GM23338 (cell line): ENCODE measurements around the gene SPX. TPM values are rescaled to one million over a fixed set of nuclear protein-coding genes. Genes with fewer than 3 reads are reported as not detected.

Source experiments
- ATAC-seq: fragments of 200-7000 bp; cut with Tn5 transposase; 3 replicates; pipeline ENCODE4 v1.9.1; 2020
- DNase-seq: peaks from one replicate; pipeline ENCODE4 v3.0.0-alpha.2; 2015; ENCODE audit warnings: low spot score
- H2AFZ ChIP-seq: fragments of 200-600 bp; sonication (generic); 2 replicates; pipeline ENCODE4 v1.8.0; 2016; ENCODE audit warnings: antibody characterized with exemption, mild to moderate bottlenecking, moderate library complexity
- H3F3A ChIP-seq: fragments of 200-600 bp; sonication (generic); replicated peaks from 2 replicates; pipeline ENCODE4 v1.8.0; 2017; ENCODE audit warnings: antibody characterized with exemption, mixed run types, low read depth
- H3K27ac ChIP-seq: fragments of 200-600 bp; sonication (generic); 2 replicates; pipeline ENCODE4 v1.6.1; 2016; ENCODE audit warnings: low read depth
- H3K27me3 ChIP-seq: fragments of 200-600 bp; sonication (generic); 2 replicates; pipeline ENCODE4 v1.8.0; 2016; ENCODE audit warnings: mild to moderate bottlenecking, mixed run types, moderate library complexity; ENCODE audit not compliant: insufficient read depth
- H3K36me3 ChIP-seq: fragments of 200-600 bp; sonication (generic); 2 replicates; pipeline ENCODE4 v1.8.0; 2016; ENCODE audit warnings: mild to moderate bottlenecking; ENCODE audit not compliant: insufficient read depth
- H3K4me1 ChIP-seq: fragments of 200-600 bp; sonication (generic); 2 replicates; pipeline ENCODE4 v1.8.0; 2016; ENCODE audit warnings: mild to moderate bottlenecking, moderate library complexity; ENCODE audit not compliant: insufficient read depth
- H3K4me2 ChIP-seq: fragments of 200-600 bp; sonication (generic); 2 replicates; pipeline ENCODE4 v1.7.1; 2017; ENCODE audit warnings: mixed run types
- H3K4me3 ChIP-seq: fragments of 200-600 bp; sonication (generic); 2 replicates; pipeline ENCODE4 v1.6.1; 2016; ENCODE audit warnings: mixed run types
- H3K79me2 ChIP-seq: fragments of 200-600 bp; sonication (generic); replicated peaks from 2 replicates; pipeline ENCODE4 v1.8.0; 2017; ENCODE audit warnings: mild to moderate bottlenecking; ENCODE audit not compliant: insufficient read depth
- H3K9me2 ChIP-seq: fragments of 200-600 bp; sonication (generic); 2 replicates; pipeline ENCODE4 v1.8.0; 2017; ENCODE audit not compliant: insufficient read depth
- H4K20me1 ChIP-seq: fragments of 200-600 bp; sonication (generic); replicated peaks from 2 replicates; pipeline ENCODE4 v1.8.0; 2017; ENCODE audit warnings: mild to moderate bottlenecking; ENCODE audit not compliant: insufficient read depth
- H3K27ac Mint-ChIP-seq: 2 replicates; pipeline ENCODE4 v1.8.0; 2020; ENCODE audit warnings: inconsistent platforms, mild to moderate bottlenecking, moderate library complexity, mixed read lengths
- H3K27me3 Mint-ChIP-seq: 3 replicates; pipeline ENCODE4 v1.8.0; 2022; ENCODE audit warnings: low read depth, mild to moderate bottlenecking, moderate library complexity, mixed read lengths, inconsistent platforms; ENCODE audit not compliant: insufficient read depth, poor library complexity
- H3K36me3 Mint-ChIP-seq: 3 replicates; pipeline ENCODE4 v1.8.0; 2021; ENCODE audit warnings: low read depth, mild to moderate bottlenecking, inconsistent platforms, moderate library complexity, mixed read lengths
- H3K4me1 Mint-ChIP-seq: 3 replicates; pipeline ENCODE4 v1.8.0; 2020; ENCODE audit warnings: mild to moderate bottlenecking, inconsistent platforms, mixed read lengths
- H3K4me3 Mint-ChIP-seq: 3 replicates; pipeline ENCODE4 v1.8.0; 2021; ENCODE audit warnings: moderate library complexity, mild to moderate bottlenecking, inconsistent platforms, mixed read lengths
- H3K9me3 Mint-ChIP-seq: 3 replicates; pipeline ENCODE4 v1.8.0; 2020; ENCODE audit warnings: moderate library complexity, mild to moderate bottlenecking, inconsistent platforms, mixed read lengths
- CREB1 ChIP-seq: fragments of 250-450 bp; sonication (Bioruptor Pico); IDR thresholded peaks from 2 replicates; pipeline ENCODE4 v1.5.0; 2020; ENCODE audit warnings: low read depth, mild to moderate bottlenecking, moderate library complexity
- EZH2 ChIP-seq: fragments of 200-600 bp; sonication (generic); IDR thresholded peaks from one replicate; pipeline ENCODE4 v1.8.0; 2017; ENCODE audit warnings: antibody characterized with exemption, mild to moderate bottlenecking, low read depth; ENCODE audit not compliant: unreplicated experiment
- EZH2phosphoT487 ChIP-seq: fragments of 200-600 bp; sonication (generic); IDR thresholded peaks from one replicate; pipeline ENCODE4 v1.8.1; 2018; ENCODE audit warnings: antibody characterized with exemption; ENCODE audit not compliant: unreplicated experiment
- NANOG ChIP-seq: IDR thresholded peaks from 2 replicates; pipeline ENCODE4 v1.6.1; 2016; ENCODE audit warnings: antibody characterized with exemption, borderline replicate concordance
- REST ChIP-seq: IDR thresholded peaks from one replicate; pipeline ENCODE4 v1.6.1; 2018; ENCODE audit warnings: antibody characterized with exemption; ENCODE audit not compliant: unreplicated experiment
- ZNF114 ChIP-seq: fragments of 250-450 bp; sonication (Bioruptor Pico); IDR thresholded peaks from 2 replicates; pipeline ENCODE4 v1.5.0; 2020; ENCODE audit warnings: mild to moderate bottlenecking, moderate library complexity
- ZNF462 ChIP-seq: fragments of 250-450 bp; sonication (Bioruptor Pico); IDR thresholded peaks from 2 replicates; pipeline ENCODE4 v1.5.0; 2020; ENCODE audit warnings: mild to moderate bottlenecking, moderate library complexity
- polyA plus RNA-seq: library from polyadenylated mRNA; unstranded; fragments of >200 nt; fragmentation: Nextera tagmentation; extraction: Ambion mirVana; gene quantifications from 2 replicates; pipeline ENCODE4 v1.2.1, GENCODE V29; 2016
- total RNA-seq: library from RNA; depleted of rRNA; stranded (reverse); fragments of >200 nt; shearing (Covaris generic); gene quantifications from 2 replicates; pipeline ENCODE4 v1.2.3, GENCODE V29; 2014
- TF ChIP-seq, protein P1 (sequence below): IDR thresholded peaks from 2 replicates; pipeline ENCODE4 v1.6.1; 2016; ENCODE audit warnings: antibody characterized with exemption

Gene SPX
- total and polyA plus RNA-seq, 2 experiments from 2014 or later: 1.3 TPM

DNA sequence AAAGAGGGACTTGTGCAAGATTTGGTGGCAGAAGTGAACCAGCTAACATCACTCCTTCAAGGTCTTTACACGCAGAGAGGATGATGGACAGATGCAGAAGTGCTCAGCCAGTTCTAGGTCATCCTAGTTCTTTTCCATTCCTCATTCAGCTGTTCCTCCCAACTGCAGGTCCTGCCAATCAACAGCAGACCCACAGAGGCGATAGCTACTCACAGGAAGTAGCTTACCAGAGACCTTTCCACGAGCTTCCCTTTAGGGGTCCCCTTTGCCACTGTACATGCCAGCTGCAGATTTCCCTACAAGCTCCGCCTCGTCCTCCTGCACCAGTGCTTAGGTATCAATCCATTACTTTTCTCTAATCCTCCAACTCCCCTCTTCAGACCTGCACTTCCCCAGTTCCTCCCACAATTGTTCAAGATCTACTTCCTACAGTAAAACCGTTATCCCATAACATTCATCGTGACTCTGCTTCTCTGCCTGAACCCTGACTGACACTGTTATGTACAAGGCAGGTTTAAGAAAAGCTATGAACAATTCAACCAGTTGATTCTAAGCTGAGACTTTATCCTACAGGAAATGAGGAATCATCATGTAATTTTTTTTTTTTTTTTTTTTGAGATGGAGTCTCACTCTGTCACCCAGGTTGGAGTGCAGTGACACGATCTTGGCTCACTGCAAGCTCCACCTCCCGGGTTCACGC lies 47.2 kb upstream of the SPX start:
- Mint-ChIP-seq H3K36me3 (peaks cover 5% of the 10 kb centered on the region; the same call in 2 of the 3 replicates), H3K4me3 (no peak overlapping the region), H3K9me3 (no peaks in the 10 kb centered on the region), H3K4me1 (no peaks in the 10 kb centered on the region), H3K27me3 (no peaks in the 10 kb centered on the region), H3K27ac (no peak overlapping the region)
- Histone ChIP-seq H3K79me2 (no peaks in the 10 kb centered on the region), H3K36me3 (no peaks in the 10 kb centered on the region), H3K4me2 (no peak overlapping the region), H3F3A (no peaks in the 10 kb centered on the region), H3K9me2 (no peaks in the 10 kb centered on the region), H3K27me3 (no peaks in the 10 kb centered on the region), H3K27ac (no peak overlapping the region), H3K4me1 (no peaks in the 10 kb centered on the region), H3K4me3 (no peak overlapping the region), H4K20me1 (no peaks in the 10 kb centered on the region), H2AFZ (no peak overlapping the region)
- TF ChIP-seq EZH2phosphoT487: no peak
- DNase-seq (no peak), ATAC-seq (no peak)

- Histone ChIP-seq H3K36me3 (peaks cover 2% of the 10 kb centered on the region; the same call in 1 of the 2 replicates), H3K4me3 (no peak overlapping the region), H3K4me2 (no peak overlapping the region), H3F3A (no peaks in the 10 kb centered on the region), H3K27me3 (no peaks in the 10 kb centered on the region), H3K4me1 (no peaks in the 10 kb centered on the region), H3K79me2 (no peaks in the 10 kb centered on the region), H2AFZ (no peak overlapping the region), H3K9me2 (no peaks in the 10 kb centered on the region), H3K27ac (no peak overlapping the region), H4K20me1 (no peaks in the 10 kb centered on the region)
- ATAC-seq: no peak
- no peak for DNase-seq
- no peak overlapping the region for H3K4me3 Mint-ChIP-seq
- peaks cover 1% of the 10 kb centered on the region for H3K27me3 Mint-ChIP-seq
- no peaks in the 10 kb centered on the region; the same call in 2 of the 3 replicates for H3K36me3 Mint-ChIP-seq
- no peak overlapping the region for H3K27ac Mint-ChIP-seq
- H3K4me1 Mint-ChIP-seq: no peaks in the 10 kb centered on the region
- no peaks in the 10 kb centered on the region for H3K9me3 Mint-ChIP-seq
- TF ChIP-seq NANOG (no peak), ZNF462 (CRISPR knock-in tag) (no peak), CREB1 (CRISPR knock-in tag) (no peak), EZH2 (no peak), EZH2phosphoT487 (no peak), REST (no peak), ZNF114 (CRISPR knock-in tag) (no peak)
- TF ChIP-seq, protein P1, sequence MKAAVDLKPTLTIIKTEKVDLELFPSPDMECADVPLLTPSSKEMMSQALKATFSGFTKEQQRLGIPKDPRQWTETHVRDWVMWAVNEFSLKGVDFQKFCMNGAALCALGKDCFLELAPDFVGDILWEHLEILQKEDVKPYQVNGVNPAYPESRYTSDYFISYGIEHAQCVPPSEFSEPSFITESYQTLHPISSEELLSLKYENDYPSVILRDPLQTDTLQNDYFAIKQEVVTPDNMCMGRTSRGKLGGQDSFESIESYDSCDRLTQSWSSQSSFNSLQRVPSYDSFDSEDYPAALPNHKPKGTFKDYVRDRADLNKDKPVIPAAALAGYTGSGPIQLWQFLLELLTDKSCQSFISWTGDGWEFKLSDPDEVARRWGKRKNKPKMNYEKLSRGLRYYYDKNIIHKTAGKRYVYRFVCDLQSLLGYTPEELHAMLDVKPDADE: no peak
Observed at GRCh38 chr12:21483531-21483930, 42.6 kb upstream of the SPX start.
